Right forelimb (tissue), 1 donor: ENCODE measurements around the gene GMFB.
"Not testable (repeated sequence)": the region's sequence is repeated elsewhere in the genome, so short reads cannot be mapped to it uniquely, and the experiment has no call there.

Experiments
- DNase-seq: peaks from one replicate; pipeline ENCODE4 v3.0.0-alpha.2; 2018

The GMFB gene

DNA sequence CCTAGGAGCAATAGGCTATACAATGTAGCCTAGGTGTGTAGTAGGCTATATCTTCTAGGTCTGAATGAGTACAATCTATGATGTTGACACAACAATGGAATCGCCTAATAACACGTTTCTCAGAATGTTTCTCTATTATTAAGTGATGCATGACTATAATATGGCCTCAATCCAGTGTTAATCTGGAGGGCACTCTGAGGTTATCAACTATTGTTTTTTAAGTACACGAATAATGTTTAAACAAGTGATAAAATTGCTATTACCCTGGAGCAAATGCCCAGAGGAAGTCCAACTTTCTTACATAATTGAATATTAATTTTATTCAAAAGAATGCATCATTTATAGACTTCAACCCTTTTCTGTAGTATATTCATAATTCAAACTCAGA is 31.2 kb downstream of the GMFB start:
- no peak for DNase-seq

DNA sequence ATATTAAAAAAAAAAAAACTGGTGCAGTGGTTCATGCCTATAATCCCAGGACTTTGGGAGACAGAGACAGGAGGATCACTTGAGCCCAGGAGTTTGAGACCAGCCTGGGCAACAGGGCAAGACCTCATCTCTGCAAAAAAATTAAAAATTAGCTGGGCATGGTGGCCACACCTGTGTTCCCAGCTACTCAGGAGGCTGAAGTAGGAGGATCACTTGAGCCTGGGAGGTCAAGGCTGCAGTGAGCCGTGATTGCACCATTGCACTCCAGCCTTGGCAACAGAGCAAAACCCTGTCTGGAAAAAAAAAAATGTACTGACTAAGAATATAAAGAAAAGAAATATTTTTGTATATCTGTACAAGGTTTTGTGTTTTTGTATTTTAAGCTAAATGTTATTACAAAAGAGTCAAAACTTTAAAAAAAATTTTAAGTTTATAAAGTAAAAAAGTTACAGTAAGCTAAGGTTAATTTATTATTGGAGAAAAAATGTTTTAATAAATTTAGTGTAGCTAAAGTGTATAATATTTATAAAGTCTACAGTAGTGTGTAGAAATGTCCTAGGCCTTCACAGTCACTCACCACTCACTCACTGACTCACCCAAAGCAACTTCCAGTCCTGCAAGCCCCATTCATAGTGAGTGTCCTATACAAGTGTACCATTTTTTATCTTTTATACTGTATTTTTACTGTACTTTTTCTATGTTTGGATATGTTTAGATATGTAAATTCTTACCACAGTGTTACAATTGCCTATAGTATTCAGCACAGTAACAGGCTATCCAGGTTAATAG is 31.8 kb downstream of the GMFB start:
- DNase-seq: not testable (repeated sequence)

- DNase-seq: no peak
Measured at GRCh38 chr14:54455363-54455762, 33.4 kb downstream of the GMFB start.

- DNase-seq: not testable (repeated sequence)
Measured at GRCh38 chr14:54453990-54454389, 34.8 kb downstream of the GMFB start.

- no peak for DNase-seq
Measured at GRCh38 chr14:54453252-54453651, 35.5 kb downstream of the GMFB start.

DNA sequence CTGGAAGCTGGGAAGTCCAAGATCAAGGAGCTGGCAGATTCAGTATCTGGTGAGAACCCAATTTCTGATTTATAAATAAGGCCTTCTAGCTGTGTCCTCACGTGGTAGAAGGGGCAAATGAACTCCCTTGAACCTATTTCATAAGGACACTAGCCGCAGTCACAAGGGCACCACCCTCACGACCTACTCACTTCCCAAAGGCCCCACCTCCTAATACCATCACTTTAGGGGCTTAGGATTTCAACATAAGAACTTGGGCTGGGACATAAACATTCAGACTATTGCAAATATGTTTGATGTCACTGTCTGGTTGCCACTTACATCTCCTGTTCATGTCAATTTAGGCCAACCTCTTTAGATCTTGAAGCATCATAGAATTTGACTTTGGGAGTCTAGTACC is 36.8 kb downstream of the GMFB start:
- DNase-seq: no peak

DNA sequence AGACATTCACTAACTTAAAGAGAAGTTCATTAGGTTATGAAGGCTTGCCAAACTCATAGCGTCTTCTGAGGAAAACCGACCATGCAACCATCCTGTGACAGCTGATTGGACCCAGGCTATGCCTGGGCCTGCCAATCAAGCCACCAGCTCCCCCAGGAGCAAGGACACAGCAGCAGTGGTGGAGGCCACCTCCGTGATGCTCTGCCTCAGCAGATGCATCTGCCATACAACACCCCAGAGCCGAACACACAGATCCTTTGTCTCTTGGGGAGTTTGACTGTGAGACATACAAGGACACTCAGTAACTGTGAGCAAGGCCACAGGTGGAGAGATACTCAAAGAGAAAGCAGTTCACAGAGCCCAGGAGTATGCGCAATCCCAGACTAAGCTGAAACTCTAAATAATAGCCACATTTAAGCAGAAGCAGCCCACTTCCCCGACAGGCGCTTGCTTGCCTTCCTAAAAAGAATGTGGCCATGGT is 37.6 kb downstream of the GMFB start:
- no peak for DNase-seq

GRCh38 chr14:54450535-54450934 is 38.2 kb downstream of the GMFB start:
- DNase-seq: no peak

- DNase-seq: no peak
Measured at GRCh38 chr14:54447231-54447692, 41.5 kb downstream of the GMFB start.

GRCh38 chr14:54446161-54446693 is 42.6 kb downstream of the GMFB start:
- no peak for DNase-seq

DNA sequence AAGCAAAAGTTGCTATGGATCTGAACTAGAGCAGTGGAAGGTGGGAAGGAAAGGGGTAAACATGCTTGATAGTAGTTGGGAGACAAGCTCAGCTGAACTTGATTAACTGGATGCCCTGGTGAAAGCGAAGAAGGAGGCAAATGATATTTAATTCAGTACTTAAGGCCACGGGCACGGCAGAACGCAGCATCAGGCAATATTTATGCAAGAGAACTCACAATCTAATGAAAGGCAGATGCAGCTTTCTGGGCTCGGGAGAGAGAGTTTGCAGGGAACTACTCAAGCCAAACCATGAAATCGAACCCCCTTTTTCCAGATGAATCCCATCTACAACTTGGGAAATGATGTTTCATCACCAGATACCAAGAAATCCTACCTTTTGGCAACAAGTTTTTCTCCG is 44.1 kb downstream of the GMFB start:
- DNase-seq: no peak

DNA sequence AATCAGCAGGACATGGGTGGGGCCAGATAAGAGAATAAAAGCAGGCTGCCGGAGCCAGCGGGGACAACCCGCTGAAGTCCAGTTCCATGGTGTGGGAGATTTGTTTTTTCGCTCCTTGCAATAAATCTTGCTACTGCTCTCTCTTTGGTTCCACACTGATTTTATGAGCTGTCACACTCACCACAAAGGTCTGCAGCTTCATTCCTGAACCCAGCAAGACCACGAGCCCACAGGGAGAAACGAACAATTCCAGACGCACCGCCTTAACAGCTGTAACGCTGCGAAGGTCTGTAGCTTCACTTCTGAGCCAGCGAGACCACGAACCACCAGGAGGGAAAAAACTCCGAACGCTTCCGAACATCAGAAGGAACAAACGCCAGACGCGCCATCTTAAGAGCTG is 44.8 kb downstream of the GMFB start:
- no peak for DNase-seq

GRCh38 chr14:54442961-54443360 is 45.8 kb downstream of the GMFB start:
- not testable (repeated sequence) for DNase-seq

DNA sequence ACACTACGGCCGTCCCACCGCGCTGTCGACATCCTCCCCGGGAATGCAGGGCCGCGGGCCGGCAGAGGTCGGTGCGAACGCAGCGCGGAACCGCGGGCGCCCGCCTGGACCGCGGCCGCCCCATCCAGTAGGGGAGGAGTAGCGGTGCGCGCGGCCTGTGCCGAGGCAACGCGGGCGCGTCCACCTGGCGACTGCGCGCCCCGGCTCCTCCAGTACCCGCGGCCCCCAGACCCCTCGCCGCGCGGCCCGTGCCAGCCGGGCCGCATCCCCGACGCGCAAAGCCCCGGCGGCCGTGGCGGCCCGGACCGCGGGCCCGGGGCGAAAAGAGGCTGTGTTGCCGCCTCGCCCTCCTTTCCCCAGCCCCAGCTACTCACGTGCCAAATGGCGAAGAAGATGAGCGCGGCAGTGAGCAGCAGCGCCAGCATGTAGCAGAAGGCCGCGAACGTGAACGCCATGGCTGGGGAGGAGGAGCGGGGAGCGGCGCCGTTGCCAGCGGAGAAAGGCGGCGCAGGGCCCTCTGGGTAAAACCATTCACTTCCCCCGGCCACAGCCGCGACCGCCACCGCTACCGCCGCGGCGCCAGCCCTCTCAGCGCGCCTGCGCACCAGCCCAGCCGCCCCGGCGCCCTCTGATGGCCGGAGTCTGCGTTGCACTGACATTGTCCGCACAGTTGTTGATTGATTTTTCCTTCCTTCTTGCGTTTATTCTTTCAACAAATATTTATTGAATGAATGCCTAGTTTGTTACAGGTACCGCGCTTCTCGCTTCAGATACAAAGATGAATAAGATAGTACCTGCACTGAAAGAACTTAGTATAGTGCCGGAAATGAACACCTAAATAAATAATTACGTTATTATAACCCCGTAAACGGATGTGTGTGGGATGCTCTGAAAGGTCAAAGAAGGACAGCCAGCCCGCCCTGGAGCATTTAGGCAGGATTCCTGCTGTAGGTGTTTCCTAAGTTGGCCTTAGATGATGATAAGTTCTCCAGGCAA is 47.6 kb downstream of the GMFB start, which contains the start of gene CNIH1:
CNIH1 (minus strand) TSS at position 502 of the 996 bp plus-strand sequence; CDS start at position 455, 47 bp downstream.
- DNase-seq: peak; percentile 96

DNA sequence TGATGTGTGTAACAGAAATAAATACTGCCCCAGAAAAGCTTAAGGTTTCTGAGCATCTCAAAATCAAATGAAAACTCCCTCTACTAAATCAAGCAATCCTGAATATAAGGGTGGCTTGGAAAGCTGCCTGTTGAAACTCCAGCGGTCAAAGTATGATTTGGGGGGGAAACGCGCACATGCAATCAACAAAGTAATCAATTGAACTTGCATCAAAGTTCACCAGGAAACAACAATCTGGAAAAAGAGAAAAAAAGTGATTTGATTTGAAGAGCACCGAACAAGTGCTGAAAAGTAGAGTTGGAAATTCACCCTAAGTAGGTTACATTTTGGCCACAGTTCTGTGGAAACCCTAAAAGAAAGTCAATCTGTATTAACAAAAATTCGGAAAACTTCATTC is 48.3 kb downstream of the GMFB start:
- no peak for DNase-seq

- DNase-seq: no peak
Measured at GRCh38 chr14:54440037-54440436, 48.7 kb downstream of the GMFB start.

- DNase-seq: no peak
Measured at GRCh38 chr14:54438703-54439102, 50.1 kb downstream of the GMFB start.

GRCh38 chr14:54437954-54438353 is 50.8 kb downstream of the GMFB start:
- not testable (repeated sequence) for DNase-seq

GRCh38 chr14:54435500-54435981 is 53.2 kb downstream of the GMFB start:
- no peak for DNase-seq

GRCh38 chr14:54428527-54428926 is 60.3 kb downstream of the GMFB start:
- no peak for DNase-seq

DNA sequence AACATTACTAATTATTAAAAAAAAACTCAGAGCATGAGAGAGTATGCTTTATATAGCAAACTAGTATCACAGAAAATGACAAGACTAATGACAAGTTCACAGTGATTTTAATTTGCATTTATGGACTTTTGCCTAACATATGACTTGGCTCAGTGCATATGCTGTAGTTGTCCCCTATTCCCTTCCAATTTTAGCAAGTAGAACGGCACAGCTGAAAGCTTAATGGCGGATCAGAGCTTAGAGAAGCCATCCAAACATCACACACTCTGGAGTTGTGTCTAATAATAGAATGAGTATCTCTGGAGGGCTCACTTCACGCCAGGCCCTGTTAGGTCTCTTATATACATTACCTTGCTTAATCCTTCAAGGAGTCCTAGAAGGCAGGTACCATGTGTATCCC is 60.9 kb downstream of the GMFB start:
- DNase-seq: no peak

DNA sequence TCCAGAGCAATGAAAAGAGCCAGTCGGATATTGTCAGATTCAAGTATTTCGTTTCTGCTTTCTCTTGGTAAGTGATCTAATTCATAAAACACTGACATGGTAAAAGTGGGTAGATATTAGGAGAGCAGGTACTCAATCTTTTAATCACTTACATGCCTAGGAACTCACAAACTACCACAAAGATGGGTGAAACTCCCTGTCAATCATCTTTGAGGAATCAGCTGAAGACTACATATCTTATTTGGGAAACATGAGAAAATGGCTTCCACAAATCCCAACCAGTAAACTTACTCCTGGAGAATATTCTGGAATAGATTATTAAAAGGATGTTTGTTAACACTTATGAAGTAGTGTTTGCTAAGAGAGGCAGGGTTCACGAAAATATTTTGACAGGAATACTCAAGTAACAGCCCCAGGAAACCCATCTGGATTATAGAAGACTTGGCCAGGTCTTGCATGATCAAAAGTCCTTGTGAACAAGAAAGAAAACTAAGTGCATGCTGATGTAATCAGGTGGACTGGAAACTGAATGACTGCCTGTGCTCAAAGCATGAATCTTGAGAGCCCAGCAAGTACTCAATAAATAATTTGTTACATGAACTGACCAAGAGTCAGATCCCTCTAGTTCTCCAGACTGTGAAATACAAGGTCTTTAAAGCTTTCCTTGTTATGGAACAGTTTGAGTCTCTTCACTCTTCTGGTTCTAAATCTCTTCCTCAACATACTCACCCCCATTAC is 63.1 kb downstream of the GMFB start:
- DNase-seq: no peak
